Caki2 (cell line): ENCODE results near the gene SPTA1. TPM values are rescaled to one million over a fixed set of nuclear protein-coding genes. Genes with fewer than 3 reads are reported as not detected.
"Not testable (repeated sequence)": the region's sequence is repeated elsewhere in the genome, so short reads cannot be mapped to it uniquely, and the experiment has no call there.

Experiments used
- DNase-seq: peaks from one replicate; pipeline ENCODE4 v3.0.0-alpha.2; 2015; ENCODE audit warnings: low read depth
- in situ Hi-C: cut with HindIII; loops from 2 replicates; pipeline ENCODE4 v1.10.0; 2016; ENCODE audit warnings: low sequenced_read_pairs, low pct_unique_long_range_greater_than_20kb, mixed read lengths
- total RNA-seq: library from RNA; depleted of rRNA; stranded (reverse); fragments of >200 nt; shearing (Covaris generic); gene quantifications from 2 replicates; pipeline ENCODE4 v1.2.3, GENCODE V29; 2014; ENCODE audit warnings: low replicate concordance

SPTA1 gene
- total RNA-seq, 1 experiment from 2014 or later = not detected

DNA sequence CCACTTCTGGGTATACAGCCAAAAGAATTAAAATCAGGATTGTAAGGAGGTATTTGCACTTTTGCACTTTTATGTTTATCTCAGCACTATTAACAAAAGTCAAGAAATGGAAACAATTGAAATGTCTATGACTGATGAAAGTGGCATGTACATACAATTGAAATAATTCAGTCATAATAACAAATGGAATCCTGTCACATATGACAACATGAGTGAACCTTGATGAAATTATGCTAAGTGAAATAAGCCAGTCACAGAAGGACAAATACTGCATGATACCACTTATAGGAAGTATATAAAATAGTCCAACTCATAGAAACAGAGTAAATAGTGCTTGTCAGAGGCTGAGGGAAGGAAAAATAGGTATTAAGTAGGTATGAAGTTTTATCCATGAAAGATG, 3.4 kb upstream of the SPTA1 start:
- DNase-seq = no peak
- in situ Hi-C loops = no loop called here

DNA sequence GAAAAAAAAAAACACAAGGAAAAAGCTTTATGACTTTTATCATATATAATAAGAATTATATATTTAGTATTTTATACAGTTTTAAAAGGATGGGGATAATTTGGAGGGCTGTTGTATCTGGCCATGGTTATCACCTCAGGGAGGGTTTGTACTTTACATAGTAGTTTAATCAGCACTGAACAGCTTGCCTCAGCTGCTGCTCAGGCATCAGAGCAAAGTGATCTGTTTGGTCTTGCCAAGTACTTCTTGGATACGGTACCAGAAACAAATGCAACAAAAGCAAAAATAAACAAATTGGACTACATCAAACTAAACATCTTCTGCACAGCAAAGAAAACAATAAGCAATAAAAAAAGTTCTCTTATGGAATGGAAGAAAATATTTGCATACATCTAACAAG, 2.6 kb upstream of the SPTA1 start:
- no peak for DNase-seq
- in situ Hi-C loops = no loop called here

DNA sequence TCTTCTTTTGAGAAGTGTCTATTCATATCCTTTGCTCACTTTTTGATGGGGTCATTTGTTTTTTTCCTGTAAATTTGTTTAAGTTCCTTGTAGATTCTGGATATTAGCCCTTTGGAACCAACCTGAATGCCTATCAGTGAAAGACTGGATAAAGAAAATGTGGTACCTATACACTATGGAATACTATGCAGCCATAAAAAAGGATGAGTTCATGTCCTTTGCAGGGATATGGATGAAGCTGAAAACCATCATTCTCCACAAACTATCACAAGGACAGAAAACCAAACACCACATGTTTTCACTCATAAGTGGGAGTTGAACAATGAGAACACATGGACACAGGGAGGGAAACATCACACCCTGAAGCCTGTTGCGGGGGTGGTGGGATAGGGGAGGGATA, 1.8 kb upstream of the SPTA1 start:
- DNase-seq, in situ Hi-C loops: not testable (repeated sequence)

DNA sequence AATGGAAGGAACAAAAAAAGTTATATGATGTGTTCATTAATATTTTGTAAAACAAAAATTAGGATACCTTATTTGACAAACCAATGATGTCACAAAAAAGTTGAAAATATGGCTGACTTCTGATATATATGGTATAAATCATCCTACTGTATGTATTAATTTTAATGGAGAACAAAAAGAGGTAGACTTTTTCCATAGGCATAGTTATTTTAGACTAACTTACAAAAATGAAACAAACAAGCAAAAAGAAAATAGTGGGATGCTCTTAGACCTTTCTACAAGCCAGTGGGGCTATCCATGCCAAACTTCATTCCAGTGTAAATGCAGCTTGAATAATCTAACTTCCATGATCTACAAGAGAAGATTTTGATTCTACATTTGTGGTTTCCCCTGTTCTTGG, 522 bp upstream of the SPTA1 start:
- in situ Hi-C loops = no loop called here
- no peak for DNase-seq

DNA sequence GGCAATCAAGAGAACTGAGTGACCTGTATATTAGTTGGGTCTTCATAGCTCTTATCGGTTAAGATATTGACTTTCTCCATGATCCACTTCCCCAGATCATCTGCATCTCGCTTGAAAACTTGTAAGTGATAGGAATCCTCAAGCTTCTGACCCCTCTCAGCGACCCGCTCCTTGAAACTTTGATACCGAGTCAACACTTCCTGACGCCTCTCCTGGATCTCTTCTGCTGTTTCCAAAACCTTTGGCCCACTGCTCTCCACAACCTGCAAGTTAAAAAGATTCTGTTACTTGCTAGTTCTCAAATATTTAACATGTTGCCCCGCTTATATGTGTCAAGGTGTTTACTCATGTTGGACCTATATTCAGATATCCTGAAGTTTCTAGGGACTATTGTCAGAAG, 1.4 kb downstream of the SPTA1 start:
- in situ Hi-C loops = no loop called here
- no peak for DNase-seq

DNA sequence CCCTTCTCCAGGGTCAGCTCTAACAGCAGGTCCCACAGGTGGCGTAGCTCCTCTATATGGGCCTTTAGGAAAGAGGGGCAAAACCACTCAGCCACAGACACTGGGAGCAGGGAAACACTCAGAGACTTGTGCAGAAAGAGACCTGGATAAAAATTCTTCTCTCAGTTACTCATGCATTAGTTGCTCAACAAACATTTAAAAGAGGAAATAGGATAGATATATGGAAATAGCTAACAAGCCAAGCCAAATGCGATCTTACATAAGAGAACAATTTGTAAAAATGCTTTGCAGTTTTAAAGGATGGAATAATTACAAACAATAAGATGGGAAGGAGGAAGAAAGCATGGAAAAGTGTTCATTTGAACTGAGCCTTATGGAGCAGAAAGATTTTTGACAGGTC, 4.9 kb downstream of the SPTA1 start:
- DNase-seq = no peak

DNA sequence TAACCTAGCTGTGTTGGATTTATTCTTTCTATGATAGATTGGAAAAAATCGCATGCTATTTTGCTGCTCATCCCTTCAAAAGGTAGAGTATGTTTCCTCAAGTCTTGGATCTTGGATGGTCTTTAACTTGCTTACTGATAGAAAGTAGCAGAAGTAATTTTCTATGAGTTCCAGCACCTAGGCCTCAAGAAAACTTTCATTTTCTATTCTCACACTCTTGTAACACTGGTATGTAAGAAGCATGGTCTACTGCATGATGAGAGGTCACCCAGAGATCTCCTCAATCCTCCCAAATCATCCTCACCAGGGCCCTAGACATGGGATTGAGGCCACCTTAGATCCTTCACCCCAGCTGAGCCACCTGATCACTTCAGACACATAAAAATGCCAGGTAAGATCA, 7.2 kb downstream of the SPTA1 start:
- in situ Hi-C loops = no loop called here
- no peak for DNase-seq

More for the DNA sequence above, 4.9 kb downstream of the SPTA1 start:
- in situ Hi-C loops = no loop called here

DNA sequence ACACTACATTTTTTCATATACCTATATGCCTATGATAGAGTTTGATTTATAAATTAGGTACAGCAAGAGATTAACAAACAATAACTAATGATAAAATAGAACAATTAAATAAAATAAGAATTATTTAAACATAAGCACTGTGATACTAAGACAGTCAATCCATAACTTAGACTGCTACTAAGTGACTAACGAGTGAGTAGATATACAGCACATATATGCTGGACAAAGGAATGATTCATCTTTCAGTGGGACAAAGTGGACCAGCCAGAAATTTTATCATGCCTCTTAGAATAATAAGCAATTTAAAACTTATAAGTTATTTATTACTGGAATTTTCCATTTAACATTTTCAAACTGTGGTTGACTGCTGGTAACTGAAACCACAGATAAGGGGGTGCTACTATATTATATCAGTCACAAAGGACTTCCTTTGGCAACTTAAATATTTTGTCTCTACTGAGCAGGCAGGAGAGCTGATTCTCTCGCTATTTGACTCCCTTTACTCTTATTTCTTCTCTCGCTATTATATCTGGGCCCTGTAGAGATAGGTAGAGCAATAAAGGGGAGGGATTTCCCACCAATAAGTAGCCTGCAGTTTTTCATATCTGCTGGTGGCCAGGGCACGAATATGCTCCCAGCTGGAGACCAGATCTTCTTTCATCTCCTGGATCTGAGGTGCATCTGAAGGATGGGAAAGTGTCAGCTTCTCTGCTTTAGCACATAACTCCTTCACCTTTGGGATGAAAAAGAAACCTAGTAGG, 10.8 kb downstream of the SPTA1 start:
- in situ Hi-C loops = no loop called here
- no peak for DNase-seq

DNA sequence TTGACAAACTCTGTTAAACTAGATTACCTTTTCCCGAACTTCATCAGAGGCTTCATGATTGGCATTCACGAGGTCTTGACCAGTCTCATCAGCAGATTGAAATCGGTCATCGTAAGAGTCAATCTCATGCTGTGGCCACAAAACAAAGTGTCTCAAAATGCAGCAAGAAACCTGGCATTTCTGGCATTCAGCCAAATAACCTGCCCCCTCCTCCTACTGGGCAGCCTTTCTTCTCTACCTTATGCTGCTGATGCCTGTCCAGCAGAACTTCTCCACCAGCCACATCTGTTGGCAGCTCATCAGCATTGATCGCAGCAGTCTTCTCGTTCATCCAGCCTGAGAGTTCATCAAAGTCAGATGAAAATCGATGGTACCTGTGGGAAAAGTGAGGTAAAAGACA, 12.2 kb downstream of the SPTA1 start:
- in situ Hi-C loops = no loop called here
- no peak for DNase-seq

DNA sequence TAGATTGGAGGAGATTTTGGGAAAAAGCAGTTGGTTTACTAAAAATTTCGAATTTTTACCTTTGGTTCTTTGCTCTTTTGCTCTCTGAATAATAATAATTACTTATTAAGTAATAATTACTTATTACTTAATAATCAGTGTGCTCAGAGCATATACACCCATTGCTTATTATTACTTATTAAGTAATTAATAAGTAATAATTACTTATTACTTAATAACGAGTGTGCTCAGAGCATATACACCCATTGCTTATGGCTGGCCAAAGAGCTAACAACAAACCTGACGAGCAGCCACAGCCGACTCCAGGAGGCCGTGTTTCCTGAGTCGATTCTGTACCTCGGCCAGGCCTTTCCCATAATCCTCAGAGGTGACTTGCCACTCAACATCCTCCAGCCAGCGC, 20.5 kb downstream of the SPTA1 start:
- DNase-seq = no peak
- in situ Hi-C loops = no loop called here

DNA sequence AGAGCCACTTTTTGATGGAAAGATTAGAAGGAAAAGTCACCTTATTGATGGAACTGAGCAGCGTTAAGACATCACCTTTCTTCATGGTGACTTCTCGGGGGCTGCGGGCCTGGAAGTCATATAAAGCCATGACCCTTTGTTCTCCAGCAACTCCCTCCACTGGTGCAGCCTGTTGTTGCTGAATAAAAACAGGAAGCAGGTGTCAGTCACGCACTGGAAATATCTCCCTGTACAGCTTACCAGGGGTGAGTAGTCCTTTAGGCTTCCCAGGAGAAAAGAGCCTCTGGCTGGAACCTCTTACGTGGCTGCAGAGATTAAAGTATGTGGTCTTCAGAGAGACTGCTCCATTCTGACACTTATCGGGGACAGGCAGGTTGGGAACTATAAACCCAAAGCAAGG, 31.9 kb downstream of the SPTA1 start:
- no peak for DNase-seq
- in situ Hi-C loops = no loop called here

DNA sequence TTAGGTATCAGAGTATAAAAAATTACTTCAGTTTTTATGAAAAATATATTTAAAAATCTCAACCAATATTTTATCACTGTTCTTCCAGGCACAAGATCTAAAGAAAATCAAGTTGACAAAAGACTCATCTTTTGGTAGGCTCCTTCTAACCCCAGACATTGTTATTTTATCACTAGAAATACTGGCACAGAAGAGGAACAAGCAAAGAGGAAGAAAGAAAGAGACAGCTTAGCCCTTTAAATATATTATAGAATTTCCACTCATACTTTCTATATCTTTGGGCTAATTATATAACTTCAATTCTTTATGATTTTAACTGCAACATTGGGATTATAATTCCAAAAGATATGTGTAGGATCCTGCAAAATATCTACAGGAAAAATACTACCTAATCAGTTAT, 32.4 kb downstream of the SPTA1 start:
- no peak for DNase-seq
- in situ Hi-C loops = no loop called here

DNA sequence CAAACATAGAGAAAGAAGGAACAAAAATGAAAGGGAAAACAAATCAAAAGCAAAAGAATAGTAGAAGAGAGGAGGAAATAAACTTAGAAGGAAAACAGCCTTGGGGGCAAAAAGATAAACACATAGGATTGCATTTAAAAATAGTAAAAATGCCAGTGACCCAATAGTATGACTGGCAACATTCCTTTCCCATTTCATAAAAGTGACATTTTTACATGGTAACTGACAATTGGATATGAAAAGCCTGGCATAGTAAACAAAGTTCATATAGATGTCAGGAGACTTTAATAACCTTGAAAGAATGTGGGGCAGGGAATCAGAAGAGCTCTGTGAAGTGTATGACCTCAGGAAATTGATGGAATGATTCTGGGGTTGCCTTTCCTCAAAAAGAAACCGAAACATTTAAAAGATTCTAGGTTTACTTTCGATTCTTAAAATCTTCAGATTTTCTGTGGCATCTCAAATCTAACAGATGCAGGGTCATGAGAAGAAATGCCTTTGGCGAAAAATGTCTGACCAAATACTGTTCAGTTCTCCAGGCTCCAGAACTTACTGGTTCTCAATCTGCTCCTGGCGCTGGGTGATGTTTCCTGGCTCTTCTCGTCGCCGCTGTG, 33.7 kb downstream of the SPTA1 start:
- DNase-seq = no peak
- in situ Hi-C loops = no loop called here

DNA sequence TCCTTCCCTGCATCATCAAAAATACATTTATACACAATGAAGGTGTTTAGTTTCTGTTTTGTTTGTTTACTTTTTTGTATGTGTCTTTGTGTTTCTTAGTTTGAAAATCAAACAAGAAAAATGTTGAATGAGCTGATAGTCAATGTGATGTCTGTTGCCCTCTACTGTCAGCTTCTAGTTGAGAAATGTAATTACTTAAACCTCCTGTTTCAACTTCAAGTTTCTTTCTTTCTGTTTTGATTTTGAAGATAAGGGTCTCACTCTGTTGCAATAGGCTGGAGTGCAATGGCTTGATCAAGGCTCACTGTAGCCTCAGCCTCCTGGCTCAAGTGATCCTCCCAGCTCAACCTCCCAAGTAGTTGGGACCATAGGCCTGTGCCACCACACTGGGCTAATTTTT, 37.5 kb downstream of the SPTA1 start:
- in situ Hi-C loops = no loop called here

DNA sequence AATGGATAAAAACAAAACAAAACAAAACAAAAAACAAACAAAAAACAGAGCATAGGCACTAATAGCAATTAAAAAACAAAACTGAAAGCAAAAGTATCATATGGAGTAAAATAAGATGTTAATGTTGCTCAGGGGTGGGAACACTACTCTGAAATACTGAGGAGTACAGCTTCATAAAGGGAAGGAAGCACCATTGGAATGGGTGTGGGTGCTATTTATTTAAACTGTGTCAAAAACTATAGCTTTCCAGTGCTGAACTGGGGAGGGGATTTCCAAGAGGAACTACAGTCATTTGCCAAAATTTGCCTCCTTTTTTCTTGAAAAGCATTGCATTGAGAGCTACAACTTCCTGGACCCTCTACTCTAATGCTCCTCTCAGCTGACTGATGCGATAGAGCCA, 40.0 kb downstream of the SPTA1 start:
- in situ Hi-C loops = no loop called here
- no peak for DNase-seq

More for the DNA sequence above, 37.5 kb downstream of the SPTA1 start:
- DNase-seq = no peak

DNA sequence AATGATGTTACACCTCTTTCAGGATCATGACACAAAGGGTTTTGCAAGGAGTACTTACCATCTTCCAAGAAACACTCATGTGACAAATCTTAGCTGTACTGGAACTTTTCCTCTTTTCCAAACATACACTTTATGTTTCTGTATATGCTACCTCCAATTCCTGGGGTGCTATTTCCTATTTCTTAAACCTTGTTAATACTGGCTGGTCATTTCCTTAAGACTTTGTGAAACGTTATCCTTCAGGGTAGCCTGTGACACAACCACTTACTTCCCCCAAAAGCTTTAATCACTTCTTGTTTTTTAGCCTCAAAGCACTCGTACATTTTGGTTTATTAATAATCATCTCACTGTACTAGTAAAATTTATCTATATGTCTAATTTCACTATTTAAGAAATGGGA, 42.1 kb downstream of the SPTA1 start:
- no peak for DNase-seq

DNA sequence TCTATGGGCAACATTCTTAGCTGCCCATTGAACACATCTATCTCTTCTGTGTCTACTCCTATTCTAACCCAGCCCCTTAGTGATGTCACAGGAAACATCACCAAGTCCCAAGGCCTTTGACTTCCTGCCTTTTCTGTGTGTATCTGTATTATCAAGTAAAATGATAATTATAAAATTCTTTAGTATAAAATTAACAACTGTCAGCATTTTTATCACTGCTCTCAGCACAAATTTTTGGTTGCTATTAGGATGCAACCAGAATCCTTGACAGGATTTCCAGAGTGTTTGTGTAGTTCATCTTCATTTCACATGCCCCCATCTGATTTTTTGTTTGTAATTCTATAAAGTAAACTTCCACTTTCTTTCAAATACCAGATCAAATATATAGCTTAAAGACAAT, 47.6 kb downstream of the SPTA1 start:
- DNase-seq = no peak
- in situ Hi-C loops = no loop called here

More for the DNA sequence above, 42.1 kb downstream of the SPTA1 start:
- in situ Hi-C loops = no loop called here

DNA sequence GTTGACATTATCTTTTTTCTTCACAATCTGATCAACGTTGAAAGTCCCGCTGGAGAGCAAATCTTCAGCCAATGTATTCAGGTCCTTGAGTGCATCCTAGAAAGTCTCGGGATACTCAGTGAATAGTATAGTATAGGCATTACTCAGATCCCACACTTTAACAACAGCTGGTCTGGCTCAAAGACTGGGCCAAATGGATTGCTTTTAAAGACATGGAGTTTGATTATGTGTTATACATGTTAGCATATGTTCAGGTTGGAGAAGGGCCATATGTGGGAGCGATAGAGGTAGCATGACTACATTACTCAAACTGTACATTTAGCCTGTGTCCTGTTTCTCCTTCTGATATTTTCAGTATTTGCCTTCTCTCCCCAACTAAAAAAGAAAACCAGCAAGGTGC, 48.4 kb downstream of the SPTA1 start:
- in situ Hi-C loops = no loop called here
- no peak for DNase-seq

DNA sequence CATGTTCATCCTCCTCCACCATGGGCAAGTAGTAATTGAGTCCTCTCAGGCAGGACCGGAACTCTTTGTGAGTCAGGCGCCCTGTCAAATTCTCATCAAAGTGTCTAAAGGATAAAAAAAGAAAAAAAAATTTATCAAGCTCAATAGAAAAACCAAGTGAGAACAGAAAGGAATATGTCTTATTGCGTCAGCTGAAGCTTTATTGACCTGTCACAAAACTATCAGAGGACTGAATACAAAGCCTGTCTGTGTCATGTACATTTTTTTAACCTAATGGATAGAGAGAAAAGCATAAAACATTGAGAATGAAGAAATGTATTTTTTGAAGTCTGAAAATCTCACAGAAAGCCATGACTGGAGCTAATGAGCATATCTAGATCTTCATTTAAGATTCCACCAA, 72.8 kb downstream of the SPTA1 start:
- in situ Hi-C loops = no loop called here
- DNase-seq = no peak

DNA sequence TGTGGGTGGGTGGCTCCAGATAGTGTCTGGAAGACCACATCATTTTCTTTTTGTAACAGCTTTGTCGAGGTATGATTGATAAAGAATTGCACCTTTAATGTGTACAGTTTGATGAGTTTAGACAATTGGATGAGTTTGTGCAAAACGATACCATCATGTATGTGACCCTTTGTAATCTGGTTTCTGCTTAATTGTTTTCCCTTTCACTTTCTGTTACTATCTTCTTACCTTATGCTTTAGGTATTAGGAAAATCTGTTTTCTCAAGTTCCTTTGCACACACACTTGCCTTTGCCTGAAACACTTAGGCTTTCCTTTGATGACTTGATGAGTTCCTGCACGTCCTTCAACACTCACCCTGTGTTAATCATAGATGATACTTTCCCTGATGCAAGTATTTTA, 74.6 kb downstream of the SPTA1 start:
- no peak for DNase-seq
- in situ Hi-C loops = no loop called here
